B cell (primary cell): ENCODE measurements around the gene PEX12. TPM values are rescaled to one million over a fixed set of nuclear protein-coding genes. Genes with fewer than 3 reads are reported as not detected.

Experiments
- ATAC-seq: fragments of 200-7000 bp; cut with Tn5 transposase; one replicate; pipeline ENCODE4 v1.10.0; 2021; ENCODE audit warnings: low read depth, mild to moderate bottlenecking, moderate number of reproducible peaks, moderate library complexity
- CTCF ChIA-PET: fragments of 350-600 bp; sonication (Branson Sonifier 250); formaldehyde crosslinking; loops from one replicate; lab custom pipeline; 2021; ENCODE audit warnings: antibody characterized with exemption, inconsistent platforms; lab: Charles Lee
- POLR2A ChIA-PET: fragments of 350-600 bp; sonication (Branson Sonifier 250); formaldehyde crosslinking; loops from one replicate; lab custom pipeline; 2021; ENCODE audit warnings: antibody characterized with exemption; lab: Charles Lee
- DNase-seq: peaks from one replicate; pipeline ENCODE4 v3.0.0; 2013
- H2AFZ ChIP-seq: 2 replicates; pipeline ENCODE4 v1.6.1; 2012; ENCODE audit warnings: mild to moderate bottlenecking, low read depth, low read length; ENCODE audit not compliant: insufficient read depth, poor library complexity, severe bottlenecking
- H3K27ac ChIP-seq, 2 donors: 1 replicate in 1 of 2; 2 replicates in 1 of 2; pipeline ENCODE4 v1.5.1; 2012 to 2013; ENCODE audit warnings: low read length in 2 of 2, mild to moderate bottlenecking in 2 of 2, moderate library complexity in 1 of 2
- H3K27me3 ChIP-seq, 4 experiments: fragments of 200-600 bp in 1 of 4; sonication (generic) in 1 of 4; replicated peaks in 1 of 4; 1 replicate in 2 of 4; 2 replicates in 2 of 4; pipeline versions ENCODE4 v1.6.1 to v1.7.0; 2013 to 2016; ENCODE audit warnings: low read length in 3 of 4, mild to moderate bottlenecking in 2 of 4, mixed read lengths in 1 of 4, moderate library complexity in 1 of 4; ENCODE audit not compliant: insufficient read depth in 4 of 4, control insufficient read depth in 3 of 4; ENCODE audit errors: control extremely low read depth in 1 of 4
- H3K36me3 ChIP-seq, 2 experiments: replicated peaks in 1 of 2; 1 replicate in 1 of 2; 2 replicates in 1 of 2; pipeline versions ENCODE4 v1.6.1 to v1.7.1; 2013; ENCODE audit warnings: low read length in 1 of 2; ENCODE audit not compliant: insufficient read depth in 2 of 2, control insufficient read depth in 1 of 2; ENCODE audit errors: control extremely low read depth in 1 of 2, extremely low read depth in 1 of 2
- H3K4me1 ChIP-seq, 2 donors: fragments of 200-600 bp in 1 of 2; sonication (generic) in 1 of 2; 1 replicate in 1 of 2; 2 replicates in 1 of 2; pipeline versions ENCODE4 v1.5.1 to v1.6.1; 2013 to 2017; ENCODE audit warnings: low read length in 2 of 2; ENCODE audit not compliant: control insufficient read depth in 2 of 2, insufficient read depth in 2 of 2
- H3K4me2 ChIP-seq: replicated peaks from 2 replicates; pipeline ENCODE3; 2012; ENCODE audit warnings: mild to moderate bottlenecking, low read depth, low read length; ENCODE audit not compliant: poor library complexity, severe bottlenecking
- H3K4me3 ChIP-seq, 5 experiments: fragments of 200-600 bp in 1 of 5; sonication (generic) in 1 of 5; 1 replicate in 3 of 5; 2 replicates in 2 of 5; pipeline versions ENCODE4 v1.5.1 to v1.7.0; 2011 to 2016; ENCODE audit warnings: low read length in 4 of 5, mild to moderate bottlenecking in 4 of 5, low read depth in 2 of 5, control low read depth in 1 of 5, moderate library complexity in 1 of 5; ENCODE audit not compliant: insufficient read depth in 1 of 5; ENCODE audit errors: control extremely low read depth in 1 of 5, extremely low read depth in 1 of 5
- H3K79me2 ChIP-seq: fragments of 200-600 bp; sonication (generic); one replicate; pipeline ENCODE4 v1.6.0; 2016; ENCODE audit warnings: low read length; ENCODE audit not compliant: control insufficient read depth, insufficient read depth
- H3K9ac ChIP-seq: fragments of 200-600 bp; sonication (generic); 2 replicates; pipeline ENCODE4 v1.6.1; 2017; ENCODE audit warnings: mild to moderate bottlenecking, low read length, moderate library complexity
- H3K9me3 ChIP-seq, 3 donors: one replicate each; pipeline versions ENCODE4 v1.6.1 to v1.7.1; 2013; ENCODE audit warnings: low read length in 2 of 3; ENCODE audit not compliant: control insufficient read depth in 2 of 3, insufficient read depth in 1 of 3; ENCODE audit errors: control extremely low read depth in 1 of 3
- H4K20me1 ChIP-seq: 2 replicates; pipeline ENCODE4 v1.6.0; 2012; ENCODE audit warnings: mild to moderate bottlenecking, low read length; ENCODE audit not compliant: insufficient read depth, control insufficient read depth, poor library complexity, severe bottlenecking
- H3K27ac Mint-ChIP-seq: one replicate; pipeline ENCODE4 v1.8.0; 2021; ENCODE audit warnings: mixed read lengths
- H3K27me3 Mint-ChIP-seq: one replicate; pipeline ENCODE4 v1.8.0; 2021; ENCODE audit warnings: mixed read lengths
- H3K4me1 Mint-ChIP-seq: one replicate; pipeline ENCODE4 v1.8.0; 2021; ENCODE audit warnings: mixed read lengths
- H3K4me3 Mint-ChIP-seq: one replicate; pipeline ENCODE4 v1.8.0; 2021; ENCODE audit warnings: mixed read lengths
- H3K9me3 Mint-ChIP-seq: one replicate; pipeline ENCODE4 v1.8.0; 2022; ENCODE audit warnings: mixed read lengths; ENCODE audit not compliant: insufficient read depth
- EZH2 ChIP-seq: IDR thresholded peaks from 2 replicates; pipeline ENCODE4 v1.6.1; 2012; ENCODE audit warnings: borderline replicate concordance, low read depth, mild to moderate bottlenecking, moderate library complexity, low read length; ENCODE audit not compliant: insufficient read depth, poor library complexity, severe bottlenecking
- WGBS: methylation state at CpG from one replicate; pipeline ENCODE4 v1.1.5; 2013; ENCODE audit warnings: missing lambda C conversion rate; ENCODE audit not compliant: insufficient coverage; 5-methylcytosine and 5-hydroxymethylcytosine counted together
- intact Hi-C: fragments of 100-400 bp; cut with micrococcal nuclease; formaldehyde crosslinking; loops from one replicate; pipeline ENCODE4 v1.10.0; 2022
- polyA plus RNA-seq: library from polyadenylated mRNA; depleted of rRNA; stranded (reverse); fragments of >200 nt; gene quantifications from 2 replicates; pipeline ENCODE4 v1.2.3, GENCODE V29; 2012
- total RNA-seq, 2 donors: library from RNA; stranded (reverse); fragments of 120-200 nt in 1 of 2; gene quantifications; 1 replicate in 1 of 2; 2 replicates in 1 of 2; pipeline versions ENCODE4 v1.2.3 to v1.2.4, GENCODE V29; 2013 to 2022
- TF ChIP-seq, protein P1 (sequence below): fragments of 200-600 bp; IDR thresholded peaks from one replicate; pipeline ENCODE4 v1.8.0; 2022; ENCODE audit warnings: antibody characterized with exemption, mild to moderate bottlenecking

PEX12 gene
- total and polyA plus RNA-seq, 2 donors (not counting 1 experiment from before 2014, with no cell fraction given), result 2.6 to 5.1 TPM

DNA sequence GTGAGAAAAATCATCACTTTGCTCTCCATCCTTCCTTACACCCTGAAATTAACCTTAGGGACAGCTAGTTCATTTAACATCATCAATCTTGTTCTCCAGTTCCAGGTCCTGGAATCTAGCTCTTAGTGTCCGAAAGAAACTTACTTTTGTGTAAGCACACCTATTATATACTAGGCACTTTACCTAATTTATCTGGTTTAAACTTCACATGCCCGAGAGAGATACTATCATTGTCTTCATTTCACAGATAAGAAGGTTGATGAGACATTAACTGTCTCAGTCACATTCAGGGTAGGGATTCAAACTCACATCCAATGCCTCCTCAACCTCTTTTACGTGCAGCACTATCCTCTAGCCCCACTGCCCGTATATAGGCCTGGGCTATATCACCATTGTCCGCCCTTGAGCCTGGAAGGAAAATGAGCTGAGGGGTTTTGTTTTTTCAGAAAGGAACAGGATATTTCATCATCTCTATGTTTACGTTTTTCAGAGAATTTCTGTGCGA, 8.2 kb upstream of the PEX12 start:
- H4K20me1 ChIP-seq, result no peaks in the 10 kb centered on the region
- ATAC-seq (no peak), DNase-seq (no peak)
- Mint-ChIP-seq H3K4me3 (peak overlapping the region; percentile 92), H3K27ac (peak overlapping the region; percentile 95), H3K9me3 (peaks cover 3% of the 10 kb centered on the region), H3K27me3 (peaks cover 7% of the 10 kb centered on the region), H3K4me1 (peaks cover 32% of the 10 kb centered on the region)
- POLR2A ChIA-PET, result interaction anchor here (0.6 to 1.5 kb wide), 2 partner anchors 8 to 15 kb away, joined by 5 to 27 read pairs; partner anchors contain the start of gene PEX12
- no peak for TF ChIP-seq EZH2
- TF ChIP-seq, protein P1, sequence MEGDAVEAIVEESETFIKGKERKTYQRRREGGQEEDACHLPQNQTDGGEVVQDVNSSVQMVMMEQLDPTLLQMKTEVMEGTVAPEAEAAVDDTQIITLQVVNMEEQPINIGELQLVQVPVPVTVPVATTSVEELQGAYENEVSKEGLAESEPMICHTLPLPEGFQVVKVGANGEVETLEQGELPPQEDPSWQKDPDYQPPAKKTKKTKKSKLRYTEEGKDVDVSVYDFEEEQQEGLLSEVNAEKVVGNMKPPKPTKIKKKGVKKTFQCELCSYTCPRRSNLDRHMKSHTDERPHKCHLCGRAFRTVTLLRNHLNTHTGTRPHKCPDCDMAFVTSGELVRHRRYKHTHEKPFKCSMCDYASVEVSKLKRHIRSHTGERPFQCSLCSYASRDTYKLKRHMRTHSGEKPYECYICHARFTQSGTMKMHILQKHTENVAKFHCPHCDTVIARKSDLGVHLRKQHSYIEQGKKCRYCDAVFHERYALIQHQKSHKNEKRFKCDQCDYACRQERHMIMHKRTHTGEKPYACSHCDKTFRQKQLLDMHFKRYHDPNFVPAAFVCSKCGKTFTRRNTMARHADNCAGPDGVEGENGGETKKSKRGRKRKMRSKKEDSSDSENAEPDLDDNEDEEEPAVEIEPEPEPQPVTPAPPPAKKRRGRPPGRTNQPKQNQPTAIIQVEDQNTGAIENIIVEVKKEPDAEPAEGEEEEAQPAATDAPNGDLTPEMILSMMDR, result no peak
- peak overlapping the region; percentile 78 for H3K4me2 ChIP-seq
- H3K27me3 ChIP-seq, result no peaks in the 10 kb centered on the region
- no peaks in the 10 kb centered on the region for H3K36me3 ChIP-seq
- peak overlapping the region; percentile 87 for H3K9ac ChIP-seq
- H3K9me3 ChIP-seq, result no peaks in the 10 kb centered on the region
- H3K4me3 ChIP-seq, result peak overlapping the region; percentile 59 to 100 (median 90)
- peak overlapping the region; percentile 91 for H2AFZ ChIP-seq
- peaks cover 11 to 19% of the 10 kb centered on the region in 2 donors for H3K4me1 ChIP-seq
- H3K79me2 ChIP-seq, result peaks cover 50% of the 10 kb centered on the region
- CTCF ChIA-PET, result interaction anchor here (0.9 to 3.2 kb wide), 2 partner anchors 9 to 47 kb away, joined by 3 to 25 read pairs; partner anchors contain the start of gene PEX12
- intact Hi-C loops, result loop anchor here (1.0 to 5.0 kb wide), 7 partner anchors 8 to 606 kb away; partner anchors contain the start of genes LIG3, PEX12 and TAF15
- WGBS, result 33% methylated on average over 3 of the region's 7 CpGs
- peak overlapping the region; percentile 83 to 89 for H3K27ac ChIP-seq

DNA sequence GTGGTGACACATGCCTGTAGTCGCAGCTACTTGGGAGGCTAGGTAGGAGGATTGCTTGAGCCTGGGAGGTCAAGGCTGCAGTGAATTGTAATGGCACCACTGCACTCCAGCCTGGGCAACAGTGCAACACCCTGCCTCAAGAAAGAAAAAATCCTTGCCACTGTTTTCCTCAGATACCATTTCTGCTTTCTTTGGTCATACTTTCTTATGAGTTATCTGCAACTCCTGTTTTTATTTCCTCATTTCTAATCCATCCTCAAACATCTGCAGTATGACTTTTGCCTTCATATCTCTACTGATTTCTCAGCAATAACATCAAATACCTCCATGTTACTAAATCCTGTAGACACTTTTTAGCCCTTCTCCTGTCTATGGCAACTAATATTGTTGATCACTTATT, 5.7 kb upstream of the PEX12 start:
- peaks cover 7% of the 10 kb centered on the region for H3K27me3 Mint-ChIP-seq
- no peaks in the 10 kb centered on the region for H3K36me3 ChIP-seq
- no peak overlapping the region for H3K4me3 Mint-ChIP-seq
- H4K20me1 ChIP-seq, result no peaks in the 10 kb centered on the region
- H3K27me3 ChIP-seq, result no peaks in the 10 kb centered on the region
- ATAC-seq (no peak), DNase-seq (no peak)
- H3K9me3 ChIP-seq, result no peaks in the 10 kb centered on the region
- H3K4me1 ChIP-seq, result peaks cover 16 to 22% of the 10 kb centered on the region in 2 donors
- H3K79me2 ChIP-seq, result peaks cover 24% of the 10 kb centered on the region
- H3K27ac ChIP-seq, result no peak overlapping the region
- no peak overlapping the region for H3K9ac ChIP-seq
- H2AFZ ChIP-seq, result no peak overlapping the region
- H3K9me3 Mint-ChIP-seq, result peaks cover 3% of the 10 kb centered on the region
- ChIA-PET CTCF (no interaction called here), POLR2A (no interaction called here)
- TF ChIP-seq, protein P1, result no peak
- TF ChIP-seq EZH2, result no peak
- no peak overlapping the region for H3K4me3 ChIP-seq
- no peak overlapping the region for H3K4me2 ChIP-seq
- peaks cover 29% of the 10 kb centered on the region for H3K4me1 Mint-ChIP-seq
- WGBS, result no CpG with 5 or more reads among the region's 1 CpG
- intact Hi-C loops, result no loop called here
- H3K27ac Mint-ChIP-seq, result no peak overlapping the region
